T47D (cell line): ENCODE data around the gene C3orf38.
A peak's percentile ranks its signal among the peaks of the same experiment; 100 is the strongest.
"Not testable (repeated sequence)": the region's sequence is repeated elsewhere in the genome, so short reads cannot be mapped to it uniquely, and the experiment has no call there.

Experiments used
- DNase-seq, 2 experiments: peaks; one replicate each; pipeline versions ENCODE4 v3.0.0 to v3.0.0-alpha.2; 2011 to 2012; ENCODE audit warnings: low read depth in 1 of 2, low spot score in 1 of 2
- JUND ChIP-seq: IDR thresholded peaks from 2 replicates; pipeline ENCODE4 v1.6.1; 2012; ENCODE audit warnings: low read depth
- in situ Hi-C: cut with HindIII; loops from 2 replicates; pipeline ENCODE4 v1.10.0; 2016; ENCODE audit warnings: low sequenced_read_pairs, low pct_unique_long_range_greater_than_20kb

C3orf38 gene

DNA sequence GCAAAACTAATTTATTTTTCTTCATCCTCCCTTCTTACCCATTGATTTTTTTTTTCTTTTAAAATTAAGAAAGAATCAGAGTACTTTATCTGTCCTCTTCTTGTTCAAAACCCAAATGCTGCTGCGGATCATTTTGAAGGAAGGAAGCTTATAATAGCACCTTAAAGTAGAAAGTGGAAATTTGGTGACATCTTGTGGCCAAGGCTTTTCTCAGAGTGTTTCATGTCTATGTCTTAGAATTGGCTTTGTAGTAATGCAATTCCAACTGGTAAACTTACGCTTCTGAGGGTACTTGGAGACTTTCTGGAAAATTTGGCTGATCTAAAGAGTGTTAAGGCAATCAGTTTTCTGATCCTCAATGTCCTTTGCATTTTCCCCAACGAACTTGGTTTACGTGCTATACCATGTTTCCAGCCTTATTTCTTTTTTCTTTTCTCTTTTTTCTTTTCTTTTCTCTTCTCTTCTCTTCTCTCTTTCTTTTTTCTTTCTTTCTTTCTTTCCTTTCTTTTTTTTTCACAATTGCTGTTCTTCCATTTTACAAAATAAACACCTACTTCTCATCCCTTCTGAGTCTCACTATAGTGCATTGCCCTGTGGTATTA is 30.7 kb downstream of the C3orf38 start:
- no peak for TF ChIP-seq JUND
- DNase-seq, result peak; percentile 16 to 58
- in situ Hi-C loops, result no loop called here

DNA sequence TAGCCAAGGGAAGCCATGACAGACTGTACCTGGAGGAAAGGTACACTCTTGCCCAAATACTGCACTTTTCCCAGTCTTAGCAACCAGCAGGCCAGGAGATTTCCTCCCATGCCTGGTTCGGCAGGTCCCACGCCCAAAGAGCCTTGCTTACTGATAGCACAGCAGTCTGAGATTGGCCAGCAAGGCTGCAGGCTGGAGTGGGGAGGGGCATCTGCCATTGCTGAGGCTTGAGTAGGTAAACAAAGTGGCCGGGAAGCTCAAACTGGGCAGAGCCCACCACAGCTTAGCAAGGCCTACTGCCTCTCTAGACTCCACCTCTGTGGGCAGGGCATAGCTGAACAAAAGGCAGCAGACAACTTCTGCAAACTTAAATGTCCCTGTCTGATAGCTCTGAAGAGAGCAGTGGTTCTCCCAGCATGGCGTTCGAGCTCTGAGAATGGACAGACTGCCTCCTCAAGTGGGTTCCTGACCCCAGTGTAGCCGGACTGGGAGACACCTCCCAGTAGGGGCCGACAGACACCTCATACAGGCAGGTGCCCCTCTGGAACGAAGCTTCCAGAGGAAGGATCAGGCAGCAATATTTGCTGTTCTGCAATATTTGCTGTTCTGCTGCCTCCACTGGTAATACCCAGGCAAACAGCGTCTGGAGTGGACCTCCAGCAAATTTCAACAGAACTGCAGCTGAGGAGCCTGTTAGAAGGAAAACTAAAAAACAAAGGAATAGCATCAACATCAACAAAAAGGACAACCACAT is 32.6 kb downstream of the C3orf38 start:
- in situ Hi-C loops, DNase-seq: not testable (repeated sequence)

DNA sequence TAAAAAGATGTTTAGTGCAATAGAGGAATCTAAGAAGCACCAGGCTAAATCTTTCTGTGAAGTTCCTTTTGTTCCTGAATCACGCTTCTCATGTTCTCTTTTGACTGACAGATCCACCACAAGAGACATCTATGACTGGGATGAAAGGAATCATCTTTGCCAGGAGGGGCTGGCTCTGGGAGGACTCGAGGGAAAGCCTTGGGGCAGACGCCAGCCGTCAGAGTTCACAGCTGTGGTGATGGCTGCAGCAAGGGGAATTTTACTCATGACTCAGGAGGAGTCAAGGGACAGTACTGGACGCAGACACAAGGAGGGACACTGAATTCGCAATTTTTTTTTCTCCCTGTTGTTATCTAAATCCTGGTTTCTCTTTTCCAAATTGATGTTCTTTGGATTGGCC is 38.7 kb downstream of the C3orf38 start:
- in situ Hi-C loops, result no loop called here
- DNase-seq, result no peak
- no peak for TF ChIP-seq JUND

DNA sequence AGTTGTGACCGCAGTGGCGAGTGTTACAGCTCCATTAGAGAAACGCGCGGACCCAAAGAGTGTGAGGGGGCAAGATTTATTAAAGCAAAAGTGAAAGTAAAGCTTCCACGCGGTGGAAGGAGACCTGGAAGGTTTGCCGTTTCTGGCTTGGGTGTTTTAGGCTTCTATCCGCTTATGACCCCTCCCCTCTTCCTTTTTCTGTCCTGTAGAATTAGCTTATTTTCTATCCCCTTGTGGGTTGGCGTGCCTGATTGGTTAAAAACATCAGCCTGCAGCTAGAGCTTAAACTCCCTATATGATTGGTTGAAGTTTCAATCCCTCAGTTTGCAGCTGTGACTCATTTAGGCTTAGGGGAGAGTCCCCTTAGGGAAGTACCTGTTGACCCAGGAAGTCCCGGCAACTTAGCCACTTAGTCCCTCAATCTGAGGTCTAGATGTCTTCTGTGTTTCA is 39.6 kb downstream of the C3orf38 start:
- TF ChIP-seq JUND, result no peak
- in situ Hi-C loops, result no loop called here
- DNase-seq, result no peak

DNA sequence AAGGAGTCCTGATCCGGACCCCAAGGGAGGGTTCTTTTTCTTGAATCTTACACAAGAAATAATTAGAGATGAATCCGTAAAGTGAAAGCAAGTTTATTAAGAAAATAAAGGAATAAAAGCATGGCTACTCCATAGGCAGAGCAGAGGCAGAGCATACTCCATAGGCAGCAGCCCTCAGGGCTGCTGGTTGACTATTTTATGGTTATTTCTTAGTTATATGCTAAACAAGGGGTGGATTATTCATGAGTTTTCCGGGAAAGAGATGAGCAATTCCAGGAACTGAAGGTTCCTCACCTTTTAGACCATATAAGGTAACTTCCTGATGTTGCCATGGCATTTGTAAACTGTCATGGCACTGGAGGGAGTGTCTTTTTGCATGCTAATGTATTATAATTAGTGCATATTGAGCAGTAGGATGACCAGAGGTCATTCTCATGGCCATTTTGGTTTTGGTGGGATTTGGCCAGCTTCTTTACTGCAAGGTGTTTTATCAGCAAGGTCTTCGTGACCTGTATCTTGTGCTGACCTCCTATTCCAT is 42.2 kb downstream of the C3orf38 start:
- no peak for TF ChIP-seq JUND
- in situ Hi-C loops, result no loop called here
- DNase-seq, result no peak

DNA sequence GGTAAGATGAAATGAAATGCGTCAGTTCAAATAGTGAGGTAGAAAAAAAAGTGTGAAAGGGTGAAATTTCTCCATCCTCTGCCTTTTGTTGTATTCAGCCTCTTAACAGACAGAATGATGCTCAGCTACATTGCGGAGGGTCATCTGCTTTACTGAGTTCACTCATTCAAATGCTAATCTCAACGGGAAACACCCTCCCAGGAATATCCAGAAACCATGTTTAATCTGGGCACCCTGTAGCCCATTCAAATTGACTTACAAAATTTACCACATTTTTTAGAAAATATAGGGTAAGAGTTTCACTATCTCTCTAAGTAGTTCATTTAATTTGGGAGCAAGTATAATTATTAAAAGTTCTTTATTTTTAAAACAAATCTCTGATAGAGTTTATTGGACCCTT is 42.9 kb downstream of the C3orf38 start:
- TF ChIP-seq JUND, result no peak
- in situ Hi-C loops, result no loop called here
- DNase-seq, result no peak

DNA sequence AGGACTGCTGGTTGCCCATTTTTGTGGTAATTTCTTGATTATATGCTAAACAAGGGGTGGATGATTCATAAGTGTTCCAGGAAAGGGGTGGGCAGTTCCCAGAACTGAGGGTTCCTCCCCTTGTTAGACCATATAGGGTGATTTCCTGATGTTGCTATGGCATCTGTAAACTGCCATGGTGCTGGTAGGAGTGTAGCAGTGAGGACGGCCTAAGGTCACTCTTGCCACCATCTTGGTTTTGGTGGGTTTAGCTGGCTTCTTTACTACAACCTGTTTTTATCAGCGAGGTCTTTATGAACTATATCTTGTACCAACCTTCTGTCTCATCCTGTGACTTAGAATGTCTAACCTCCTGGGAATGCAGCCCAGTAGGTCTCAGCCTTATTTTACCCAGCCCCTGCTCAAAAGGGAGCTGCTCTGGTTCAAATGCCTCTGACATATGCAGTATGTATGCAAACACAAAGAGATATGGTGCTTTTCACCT is 46.2 kb downstream of the C3orf38 start:
- in situ Hi-C loops, result no loop called here
- no peak for DNase-seq
- TF ChIP-seq JUND, result no peak

DNA sequence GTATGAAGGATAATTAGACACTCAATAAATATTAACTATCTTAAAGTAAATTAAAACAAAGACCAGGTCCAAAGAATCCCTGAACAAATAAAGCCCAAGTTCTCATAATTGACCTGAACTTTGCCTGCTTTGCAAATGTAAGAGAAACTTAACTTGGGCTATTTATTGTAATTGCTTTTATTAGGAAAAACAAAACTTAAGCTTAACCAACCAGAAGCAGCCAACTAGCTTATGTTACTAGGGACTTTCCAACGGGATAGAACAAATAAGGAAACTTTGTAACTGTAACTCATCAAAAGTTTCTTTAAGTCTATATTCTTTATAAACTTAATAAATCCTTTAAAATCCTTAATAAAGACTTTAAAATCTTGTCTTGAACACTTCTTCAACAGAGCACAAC is 48.4 kb downstream of the C3orf38 start:
- no peak for DNase-seq
- in situ Hi-C loops, result no loop called here
- no peak for TF ChIP-seq JUND

DNA sequence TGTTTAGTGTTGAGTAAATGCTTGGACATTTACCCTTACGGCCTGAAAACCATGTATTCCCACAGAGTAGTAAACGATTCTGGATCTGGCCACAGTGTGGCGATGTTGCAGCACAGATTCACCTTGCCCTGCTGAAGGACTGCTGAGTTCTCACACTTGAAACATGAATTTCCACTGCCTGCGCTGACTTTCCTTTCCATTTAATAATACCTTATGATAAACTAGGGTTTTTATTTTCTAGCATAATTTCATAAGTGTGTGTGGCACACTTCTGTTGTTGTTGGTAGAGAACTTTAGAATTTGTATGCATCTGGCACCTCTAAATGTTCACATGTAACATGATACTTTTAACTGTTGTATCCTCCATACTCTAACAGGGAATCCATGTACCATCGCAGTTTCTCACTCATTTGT is 53.9 kb downstream of the C3orf38 start:
- TF ChIP-seq JUND, result no peak
- in situ Hi-C loops, result no loop called here
- DNase-seq, result peak; percentile 11 to 70
